CD1c-positive myeloid dendritic cell (primary cell): ENCODE data around the gene TUBAL3.
"Not testable (repeated sequence)": the region's sequence is repeated elsewhere in the genome, so short reads cannot be mapped to it uniquely, and the experiment has no call there.

ENCODE experiments used
- DNase-seq: peaks from one replicate; pipeline ENCODE4 v3.0.0-alpha.2; 2016; ENCODE audit errors: extremely low spot score

TUBAL3 gene

GRCh38 chr10:5424751-5425150 lies 20.1 kb upstream of the TUBAL3 start:
- DNase-seq = no peak

GRCh38 chr10:5423771-5424170 lies 19.1 kb upstream of the TUBAL3 start:
- DNase-seq = no peak

- DNase-seq = no peak
Observed at GRCh38 chr10:5419466-5420094, 15.0 kb upstream of the TUBAL3 start.

- DNase-seq = no peak
Observed at GRCh38 chr10:5418584-5418983, 14.0 kb upstream of the TUBAL3 start.

- DNase-seq = no peak
Observed at GRCh38 chr10:5416981-5417380, 12.4 kb upstream of the TUBAL3 start.

- peak; percentile 21 for DNase-seq
Observed at GRCh38 chr10:5413012-5413938, 8.6 kb upstream of the TUBAL3 start.

- DNase-seq = peak; percentile 85
Observed at GRCh38 chr10:5412277-5412941, 7.8 kb upstream of the TUBAL3 start, which contains the start of gene NET1. NET1 (plus strand) TSS chr10:5412557; CDS start chr10:5412693, 136 bp downstream.

- no peak for DNase-seq
Observed at GRCh38 chr10:5411941-5412276, 7.3 kb upstream of the TUBAL3 start.

- DNase-seq = not testable (repeated sequence)
Observed at GRCh38 chr10:5410787-5411186, 6.2 kb upstream of the TUBAL3 start.

- DNase-seq = no peak
Observed at GRCh38 chr10:5406918-5407317, 2.3 kb upstream of the TUBAL3 start.

- no peak for DNase-seq
Observed at GRCh38 chr10:5402798-5403197, 1.8 kb downstream of the TUBAL3 start.

GRCh38 chr10:5400468-5401240 lies 4.0 kb downstream of the TUBAL3 start:
- DNase-seq = no peak

GRCh38 chr10:5399332-5399731 lies 5.3 kb downstream of the TUBAL3 start:
- DNase-seq = no peak

- DNase-seq = no peak
Observed at GRCh38 chr10:5396556-5397300, 7.9 kb downstream of the TUBAL3 start.

- DNase-seq = no peak
Observed at GRCh38 chr10:5395168-5395567, 9.5 kb downstream of the TUBAL3 start.

GRCh38 chr10:5393529-5393928 lies 11.1 kb downstream of the TUBAL3 start:
- DNase-seq = no peak

- no peak for DNase-seq
Observed at GRCh38 chr10:5391790-5392189, 12.8 kb downstream of the TUBAL3 start.

GRCh38 chr10:5390607-5391205 lies 13.9 kb downstream of the TUBAL3 start:
- DNase-seq = no peak

GRCh38 chr10:5387169-5387568 lies 17.5 kb downstream of the TUBAL3 start:
- no peak for DNase-seq

GRCh38 chr10:5385224-5385623 lies 19.4 kb downstream of the TUBAL3 start:
- DNase-seq = no peak

GRCh38 chr10:5381187-5381586 lies 23.4 kb downstream of the TUBAL3 start:
- no peak for DNase-seq
